ENCODE measurements around the gene GLB1L2. TPM values are rescaled to one million over a fixed set of nuclear protein-coding genes. Genes with fewer than 3 reads are reported as not detected.
"Not testable (repeated sequence)": the region's sequence is repeated elsewhere in the genome, so short reads cannot be mapped to it uniquely, and the experiment has no call there.

GLB1L2 gene
- total and polyA plus RNA-seq, 7 donors = 4.2 to 108 (median 30.8) TPM

DNA sequence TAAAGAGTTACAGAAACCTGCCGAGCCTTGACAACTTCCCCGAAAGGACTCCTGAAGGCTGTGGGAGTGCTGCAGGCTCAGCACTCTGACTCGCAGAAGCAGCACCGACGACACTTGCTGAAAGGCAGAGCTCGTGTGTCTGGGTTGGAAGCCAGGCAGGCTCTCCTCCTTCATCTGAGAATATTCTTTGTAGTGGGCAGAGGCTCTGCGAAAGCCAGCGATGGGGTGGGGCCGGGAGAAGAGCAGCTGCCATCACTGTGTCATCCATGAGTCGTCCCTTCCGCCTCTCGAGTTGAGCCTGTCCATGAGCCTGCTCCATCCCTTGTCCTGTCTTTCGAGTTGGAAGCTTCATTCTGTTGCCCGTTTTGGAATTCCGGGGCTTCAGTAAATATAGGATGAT, 11.9 kb downstream of the GLB1L2 start:
- Histone ChIP-seq H3K4me1 (peaks cover 0 to 9% (median 5%) of the 10 kb centered on the region in 4 donors), H3K36me3 (peaks cover 0 to 31% (median 0%) of the 10 kb centered on the region in 4 donors)
- WGBS, 2 donors = 88 to 92% methylated on average over 15 of the region's 15 CpGs

DNA sequence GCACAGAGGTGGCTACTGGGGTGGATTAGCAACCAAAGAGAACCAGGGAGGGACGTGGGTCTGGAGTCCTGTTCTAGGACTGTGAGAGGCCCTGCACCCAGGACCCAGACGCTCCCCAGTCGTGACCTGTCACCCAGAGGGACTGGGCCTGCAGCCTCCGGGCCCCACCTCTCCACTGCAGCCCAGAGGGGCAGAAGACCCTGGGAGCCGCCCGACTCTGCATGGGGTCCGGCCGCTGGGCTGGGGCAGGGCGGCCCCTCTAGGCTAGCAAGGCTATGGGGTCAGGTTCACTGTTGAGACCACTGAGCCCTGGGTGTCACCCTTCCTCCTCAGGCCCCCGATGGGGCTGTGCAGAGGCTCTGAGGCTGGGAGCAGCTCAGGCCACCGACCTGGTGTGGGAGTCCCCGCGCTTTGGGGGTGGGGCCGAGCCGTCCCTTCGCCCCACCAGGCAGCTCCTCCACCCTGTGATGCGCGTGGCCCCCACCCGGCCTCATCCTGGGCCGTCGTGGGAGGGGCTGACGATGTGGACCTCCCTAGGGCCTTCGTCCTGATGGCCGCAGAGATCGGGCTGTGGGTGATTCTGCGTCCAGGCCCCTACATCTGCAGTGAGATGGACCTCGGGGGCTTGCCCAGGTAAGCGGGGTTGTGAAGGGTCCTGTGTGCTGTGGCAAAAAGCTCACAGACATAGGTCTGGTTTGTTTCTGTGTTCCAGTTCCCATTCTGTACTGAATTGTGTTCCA, 12.9 kb downstream of the GLB1L2 start:
- H3K27me3 ChIP-seq; H3K27ac ChIP-seq; H3K9me3 ChIP-seq; H3K4me3 ChIP-seq; H3K4me1 ChIP-seq; DNase-seq; intact Hi-C loops (cut with DNase I): not testable (repeated sequence)
- H3K36me3 ChIP-seq = peaks cover 0 to 38% (median 0%) of the 10 kb centered on the region in 4 donors
- WGBS, 2 donors = 85 to 86% methylated on average over 28 of the region's 28 CpGs

More for the DNA sequence above, 11.9 kb downstream of the GLB1L2 start:
- Histone ChIP-seq H3K27me3 (no peaks in the 10 kb centered on the region), H3K27ac (no peak overlapping the region), H3K9me3 (no peaks in the 10 kb centered on the region), H3K4me3 (no peak overlapping the region)
- no peak for TF ChIP-seq POLR2A (IDR thresholded peaks at IDR 0.05)
- no peak for TF ChIP-seq EP300 (IDR thresholded peaks at IDR 0.05)
- no peak for TF ChIP-seq POLR2AphosphoS5 (IDR thresholded peaks at IDR 0.05)
- no peak for TF ChIP-seq CTCF (IDR thresholded peaks at IDR 0.05)
- intact Hi-C loops (cut with DNase I) = no loop called here
- no peak for DNase-seq

GRCh38 chr11:134345237-134345550, 13.4 kb downstream of the GLB1L2 start:
- Histone ChIP-seq H3K4me3 (no peak overlapping the region), H3K27ac (no peak overlapping the region), H3K36me3 (peaks cover 0 to 44% (median 0%) of the 10 kb centered on the region in 4 donors), H3K9me3 (no peaks in the 10 kb centered on the region), H3K27me3 (no peaks in the 10 kb centered on the region), H3K4me1 (peaks cover 0 to 7% (median 4%) of the 10 kb centered on the region in 4 donors)
- DNase-seq = no peak
- intact Hi-C loops (cut with DNase I) = no loop called here
- 87 to 93% methylated on average over 4 of the region's 4 CpGs for whole genome bisulfite sequencing, 2 donors
- TF ChIP-seq POLR2AphosphoS5 (IDR thresholded peaks at IDR 0.05) = no peak
- TF ChIP-seq CTCF (IDR thresholded peaks at IDR 0.05) = no peak
- TF ChIP-seq EP300 (IDR thresholded peaks at IDR 0.05) = no peak
- no peak for TF ChIP-seq POLR2A (IDR thresholded peaks at IDR 0.05)

DNA sequence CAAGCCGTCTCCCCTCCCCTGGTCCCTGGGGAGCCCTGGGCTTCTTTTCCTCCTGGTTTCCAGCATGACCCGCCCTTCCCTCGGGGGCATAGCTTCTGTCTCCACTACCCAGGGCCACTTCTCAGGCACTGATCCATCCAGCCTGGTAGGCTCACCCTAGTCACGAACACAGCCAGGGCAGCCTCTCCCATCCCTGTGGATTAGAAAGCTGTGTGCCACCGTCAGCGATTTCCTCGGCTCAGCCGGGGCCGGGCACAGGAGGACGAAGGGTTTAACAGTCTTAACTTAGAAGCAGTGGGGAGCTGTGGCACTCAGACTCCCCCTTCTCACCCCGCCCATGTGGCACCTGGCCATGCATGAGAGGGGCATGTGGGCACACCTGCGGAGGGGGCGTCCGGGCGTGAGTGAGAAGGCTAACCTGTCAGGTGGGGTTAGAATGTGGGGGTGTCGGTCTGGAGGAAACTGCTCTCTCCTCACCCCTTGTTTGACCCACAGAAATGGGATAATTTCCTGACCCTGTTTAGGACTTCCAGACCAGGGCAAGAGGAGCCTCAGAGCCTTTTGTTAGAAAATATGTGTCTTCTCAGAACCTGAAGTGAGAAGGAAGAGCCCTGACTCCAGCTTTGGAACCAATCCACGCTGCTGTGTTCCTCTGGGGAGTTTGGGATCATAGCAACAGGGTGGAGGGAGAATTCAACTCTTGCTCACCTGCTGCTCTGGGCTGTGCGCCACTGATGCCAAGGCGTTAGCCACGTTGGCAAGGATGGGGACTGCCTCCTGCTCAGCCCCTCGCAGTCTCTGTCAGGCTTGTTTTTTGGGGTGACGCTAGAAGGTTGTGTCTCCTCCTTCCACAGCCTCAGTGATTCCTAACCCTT, 14.6 kb downstream of the GLB1L2 start:
- no peak for TF ChIP-seq EP300 (IDR thresholded peaks at IDR 0.05)
- TF ChIP-seq CTCF (IDR thresholded peaks at IDR 0.05) = no peak
- no peak for TF ChIP-seq POLR2A (IDR thresholded peaks at IDR 0.05)
- no peak for TF ChIP-seq POLR2AphosphoS5 (IDR thresholded peaks at IDR 0.05)
- Histone ChIP-seq H3K27me3 (no peaks in the 10 kb centered on the region), H3K27ac (no peak overlapping the region), H3K4me3 (no peak overlapping the region), H3K9me3 (no peaks in the 10 kb centered on the region), H3K36me3 (peaks cover 0 to 51% (median 0%) of the 10 kb centered on the region in 4 donors), H3K4me1 (no peaks in the 10 kb centered on the region)
- no peak for DNase-seq
- intact Hi-C loops (cut with DNase I) = no loop called here
- WGBS, 2 donors = 87 to 88% methylated on average over 22 of the region's 22 CpGs

GRCh38 chr11:134346976-134347350, 15.2 kb downstream of the GLB1L2 start:
- DNase-seq = no peak
- Histone ChIP-seq H3K9me3 (no peaks in the 10 kb centered on the region), H3K4me1 (no peaks in the 10 kb centered on the region), H3K27me3 (no peaks in the 10 kb centered on the region), H3K27ac (no peak overlapping the region), H3K36me3 (peaks cover 0 to 51% (median 0%) of the 10 kb centered on the region in 4 donors), H3K4me3 (no peak overlapping the region)
- 84 to 94% methylated on average over 5 of the region's 5 CpGs for WGBS, 2 donors
- intact Hi-C loops (cut with DNase I) = no loop called here
- TF ChIP-seq EP300 (IDR thresholded peaks at IDR 0.05) (no peak), POLR2AphosphoS5 (IDR thresholded peaks at IDR 0.05) (no peak), POLR2A (IDR thresholded peaks at IDR 0.05) (no peak), CTCF (IDR thresholded peaks at IDR 0.05) (no peak)

All from sigmoid colon (tissue), 7 donors.